UCSD-AML1 (cell line): Measurements from ENCODE around the gene TSC22D2.

Experiments
- DNase-seq: peaks from one replicate; lab custom pipeline; 2025; ENCODE audit not compliant: unreplicated experiment; lab: John Stamatoyannopoulos, UW

The TSC22D2 gene

DNA sequence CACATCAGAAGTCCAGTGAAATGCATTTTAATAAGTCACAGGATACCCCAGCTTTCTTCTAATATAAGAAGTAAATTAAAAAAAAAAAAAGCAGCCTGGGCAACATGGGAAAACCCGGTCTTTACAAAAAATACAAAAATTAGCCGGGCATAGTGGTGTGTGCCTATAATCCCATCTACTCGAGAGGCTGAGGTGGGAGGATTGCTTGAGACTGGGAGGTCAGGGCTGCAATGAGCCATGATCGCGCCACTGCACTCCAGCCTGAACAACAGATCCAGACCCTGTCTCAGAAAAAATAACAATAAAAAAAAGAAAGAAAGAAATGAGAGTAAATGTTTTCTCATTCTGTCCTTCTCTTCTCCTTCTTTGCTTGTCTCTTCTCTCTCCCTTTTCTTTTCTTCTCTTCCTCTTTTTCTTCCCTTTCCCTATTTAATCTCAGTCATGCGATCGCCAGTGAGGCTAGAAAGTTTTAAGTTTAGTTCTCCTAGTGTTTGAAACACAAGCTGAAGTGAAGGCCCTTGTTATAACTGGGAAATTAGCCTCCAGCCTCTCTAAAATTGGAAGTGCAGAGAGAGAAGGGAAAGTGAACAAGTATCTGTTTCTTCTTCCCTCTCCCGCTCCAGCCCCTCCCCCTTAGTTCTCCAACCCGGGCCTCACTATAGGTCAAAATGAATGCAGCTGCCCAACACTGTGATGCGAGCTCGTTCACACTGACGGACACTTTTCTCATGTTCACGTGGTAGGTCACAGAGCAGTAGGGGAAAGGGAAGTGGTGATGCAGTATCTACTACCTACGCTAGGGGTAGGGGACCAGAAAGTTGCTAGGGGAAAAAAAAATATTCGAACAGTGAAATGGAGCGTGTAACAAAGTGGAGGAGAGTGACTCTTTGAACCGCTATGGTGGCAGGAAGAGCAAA, 23.5 kb upstream of the TSC22D2 start:
- DNase-seq: peak; percentile 43

DNA sequence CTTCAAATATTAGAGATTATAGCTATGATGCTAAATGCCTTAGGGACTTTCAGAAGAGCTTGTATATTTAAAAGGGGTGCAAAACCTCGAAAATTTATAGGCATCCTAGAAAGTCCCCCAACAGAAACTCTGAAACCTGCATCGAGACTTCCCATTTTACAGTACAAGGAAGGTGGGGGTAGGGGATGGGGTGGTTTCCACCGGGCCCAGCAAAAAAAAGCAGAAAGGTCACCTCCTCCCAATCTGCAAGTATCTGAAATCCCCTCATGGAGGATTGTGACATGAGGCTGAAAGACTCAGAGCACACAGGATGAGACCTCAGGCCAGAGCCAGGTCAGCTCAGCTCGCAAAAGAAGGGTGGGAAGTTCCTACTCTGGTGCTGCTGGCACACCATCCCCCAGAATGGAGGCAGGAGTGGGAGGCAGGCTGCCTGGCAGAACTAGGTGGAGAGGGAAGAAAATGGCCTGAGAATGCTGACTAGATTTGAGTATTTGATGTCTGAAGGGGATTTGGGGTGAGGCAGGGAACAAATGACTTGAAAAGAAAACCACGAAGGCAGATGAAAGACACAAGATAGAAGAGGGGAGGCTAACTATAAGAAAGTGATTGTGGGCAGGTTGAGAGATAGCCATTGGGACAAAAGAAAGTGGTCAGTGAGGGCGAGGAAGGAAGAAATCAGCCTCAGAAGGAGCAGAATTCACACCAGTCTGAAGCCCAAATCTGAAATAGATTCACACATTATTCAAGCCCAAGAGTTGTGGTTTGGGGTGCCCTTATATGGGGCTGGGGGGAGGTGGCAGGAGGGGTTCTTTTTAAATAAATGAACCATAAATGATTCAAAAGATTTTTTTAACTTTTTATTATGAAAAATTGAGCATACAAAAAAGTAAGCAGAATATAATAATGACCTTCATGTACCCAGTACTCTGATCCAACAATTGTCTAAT, 22.5 kb upstream of the TSC22D2 start:
- no peak for DNase-seq

DNA sequence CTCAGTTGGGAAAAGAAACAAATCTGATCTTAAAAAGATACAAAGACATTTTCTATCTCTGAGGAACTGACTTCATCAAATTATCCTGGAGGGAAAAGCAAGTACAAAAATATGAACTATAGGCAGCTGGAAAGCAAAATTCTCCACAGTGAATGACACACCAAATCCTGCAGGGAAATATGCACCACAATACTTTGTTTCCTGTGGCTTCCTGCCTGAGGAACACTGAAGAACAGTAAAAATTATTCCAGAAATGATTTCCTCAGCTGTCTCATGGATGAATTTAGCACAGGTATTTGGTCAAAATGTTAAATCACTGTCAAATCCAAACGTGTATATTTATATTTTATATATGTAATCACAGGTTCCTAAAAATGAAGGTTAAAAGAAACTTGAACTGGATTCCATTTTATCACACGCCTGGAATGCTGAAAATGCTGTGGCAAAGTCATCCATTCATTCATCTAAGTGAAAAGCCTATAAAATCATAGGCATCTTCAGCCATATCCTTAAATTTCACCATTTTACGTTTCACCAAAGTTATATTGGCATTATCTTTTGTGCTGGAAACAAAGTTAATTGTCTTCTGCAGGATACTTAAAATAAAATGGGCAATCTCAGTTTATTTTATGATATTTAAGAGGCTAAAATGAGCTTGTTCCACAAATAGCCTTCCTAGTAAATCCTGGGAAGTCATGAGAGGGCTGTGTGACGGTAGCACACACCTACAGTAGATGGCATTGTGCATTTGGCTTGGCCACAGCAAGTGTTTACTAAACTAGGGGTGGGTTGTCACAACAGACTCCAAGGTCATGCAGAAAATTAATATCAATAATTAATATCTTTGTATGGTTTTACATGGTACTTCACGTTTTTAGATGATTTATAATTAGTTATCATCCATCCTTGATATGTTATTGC, 19.3 kb upstream of the TSC22D2 start:
- DNase-seq: no peak

DNA sequence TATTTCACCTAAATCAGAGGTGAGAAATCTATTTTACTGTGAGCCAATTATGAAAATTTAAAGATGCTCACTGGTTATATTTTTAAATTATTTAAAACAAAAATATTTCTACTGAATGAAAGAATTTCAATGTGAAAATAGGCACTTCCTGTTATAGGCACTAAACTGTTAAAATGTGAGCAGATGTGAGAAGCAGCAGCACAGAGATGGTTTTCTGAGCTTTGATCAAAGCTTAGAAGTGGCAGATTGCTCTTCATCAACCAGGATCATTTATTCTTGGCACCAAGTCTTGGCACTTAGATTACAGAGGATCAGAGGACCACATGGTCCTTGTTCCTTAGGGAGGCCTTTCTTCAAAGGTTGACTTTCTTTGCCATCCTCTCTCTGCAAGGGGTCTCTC, 18.0 kb upstream of the TSC22D2 start:
- DNase-seq: no peak

DNA sequence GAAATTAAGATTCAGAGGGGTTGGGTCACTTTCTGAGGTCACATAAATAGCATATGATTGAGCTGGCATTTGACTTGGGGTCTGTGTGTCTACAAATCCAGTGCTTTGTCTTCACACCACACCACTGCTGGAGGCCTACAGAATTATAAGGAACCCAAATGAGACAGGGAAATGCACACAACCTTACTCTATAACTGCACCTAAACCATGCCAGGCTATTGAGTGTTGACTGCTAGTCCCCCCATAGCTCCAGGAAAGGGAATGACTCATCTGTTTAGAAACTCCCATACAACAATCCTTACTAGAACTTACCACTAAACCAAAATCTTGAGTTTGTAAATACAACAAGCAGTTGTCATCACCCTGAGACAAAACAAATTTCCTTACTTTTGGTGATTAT, 16.9 kb upstream of the TSC22D2 start:
- no peak for DNase-seq

DNA sequence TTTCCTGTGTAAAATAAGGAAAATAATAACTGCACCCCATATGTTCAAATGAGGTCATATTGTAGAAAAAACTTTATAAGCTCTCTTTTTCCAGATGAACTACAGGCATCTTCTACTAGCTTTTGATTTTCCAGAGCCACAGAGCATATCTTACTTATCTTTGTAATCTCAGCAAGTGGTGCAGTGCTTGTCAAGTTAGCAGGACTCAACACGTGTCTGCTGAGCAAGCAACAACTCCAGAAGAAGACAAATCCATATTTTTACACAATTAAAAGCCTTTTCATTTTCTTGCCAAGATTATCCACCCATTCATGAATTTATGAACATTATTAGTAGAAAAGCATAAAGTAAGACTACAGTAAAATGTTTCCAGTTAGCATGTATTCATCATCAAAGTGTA, 14.4 kb upstream of the TSC22D2 start:
- no peak for DNase-seq

DNA sequence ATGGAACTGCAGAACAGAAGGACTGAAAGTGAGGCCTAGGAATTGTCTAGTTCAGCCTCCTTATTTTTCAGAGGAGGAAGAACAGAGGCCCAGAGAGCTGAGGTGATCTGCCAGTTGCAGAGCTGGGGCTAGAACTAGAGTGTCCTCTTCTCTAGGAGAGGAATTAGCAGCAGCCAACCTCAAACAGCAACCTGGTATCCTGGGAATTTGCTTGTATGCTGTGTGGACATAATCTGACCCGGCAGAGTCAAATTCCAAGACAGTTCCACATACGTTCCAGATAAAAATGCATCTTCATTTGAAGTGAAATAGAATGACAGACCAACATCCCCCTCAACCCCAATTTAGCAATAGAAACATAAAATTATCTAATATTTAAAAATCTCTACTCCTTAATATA, 13.5 kb upstream of the TSC22D2 start:
- DNase-seq: no peak

DNA sequence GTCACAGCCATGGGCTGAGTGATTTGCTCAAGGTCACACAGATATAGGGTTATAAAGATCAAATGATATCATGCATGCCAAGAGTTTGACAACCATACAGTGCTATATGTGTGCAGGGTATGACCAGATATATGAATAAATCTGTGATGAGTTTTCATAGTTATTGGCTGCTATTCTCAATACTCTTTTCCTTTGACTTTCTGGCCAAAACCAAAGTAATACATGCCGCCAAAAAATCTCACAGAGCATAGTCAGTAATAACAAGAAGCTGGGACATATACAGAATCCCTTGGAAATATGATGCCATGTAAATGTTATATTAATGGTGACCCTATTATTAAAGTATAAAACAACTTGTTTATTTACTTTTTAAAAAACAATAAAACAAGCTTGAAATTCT, 11.6 kb upstream of the TSC22D2 start:
- no peak for DNase-seq

DNA sequence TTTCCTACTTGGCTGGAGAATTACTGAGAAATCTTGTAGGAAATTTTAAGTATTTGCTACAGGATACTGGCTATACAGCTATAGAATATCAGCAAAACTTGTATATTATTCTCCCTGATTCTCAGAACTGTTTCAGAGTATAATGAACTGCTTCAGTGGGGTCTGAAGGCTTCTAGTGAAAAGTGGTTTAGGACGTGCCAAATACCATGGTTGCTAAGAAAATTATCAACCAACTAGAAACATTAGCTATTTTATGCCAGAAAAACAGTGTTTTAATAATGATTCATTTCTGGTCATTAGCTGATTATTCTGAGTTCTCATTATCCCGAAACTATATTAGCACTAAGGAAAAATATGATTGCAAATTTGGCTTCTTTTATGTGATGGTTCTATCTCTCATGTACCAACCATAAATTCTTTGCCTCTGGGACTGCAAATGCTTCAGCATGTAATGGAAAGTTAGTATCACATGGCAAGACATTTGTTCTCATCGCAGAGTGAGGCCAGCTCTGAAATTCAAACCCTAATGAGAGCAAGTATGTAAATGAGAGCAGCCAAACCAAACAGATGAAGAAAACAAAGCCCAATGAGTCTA, 11.0 kb upstream of the TSC22D2 start:
- no peak for DNase-seq

DNA sequence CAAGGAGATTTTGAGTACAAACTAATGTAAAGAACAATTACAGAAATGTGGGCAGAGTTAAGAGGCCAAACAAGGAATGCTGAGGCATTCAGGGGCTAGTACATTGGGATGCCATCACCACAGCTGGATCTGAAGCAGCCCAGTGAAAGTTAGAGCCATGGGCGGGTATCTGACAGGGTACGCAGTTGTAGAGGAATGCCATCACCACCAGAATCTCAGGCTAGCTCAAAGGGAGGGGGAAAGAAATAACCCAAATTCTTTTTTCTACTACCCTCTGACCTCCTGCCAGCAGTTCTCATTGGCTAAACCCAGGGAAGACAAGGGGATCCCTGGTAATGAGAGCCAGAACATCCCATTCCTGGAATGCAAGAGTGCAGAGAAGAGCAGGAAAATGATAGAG, 9.0 kb upstream of the TSC22D2 start:
- DNase-seq: no peak

DNA sequence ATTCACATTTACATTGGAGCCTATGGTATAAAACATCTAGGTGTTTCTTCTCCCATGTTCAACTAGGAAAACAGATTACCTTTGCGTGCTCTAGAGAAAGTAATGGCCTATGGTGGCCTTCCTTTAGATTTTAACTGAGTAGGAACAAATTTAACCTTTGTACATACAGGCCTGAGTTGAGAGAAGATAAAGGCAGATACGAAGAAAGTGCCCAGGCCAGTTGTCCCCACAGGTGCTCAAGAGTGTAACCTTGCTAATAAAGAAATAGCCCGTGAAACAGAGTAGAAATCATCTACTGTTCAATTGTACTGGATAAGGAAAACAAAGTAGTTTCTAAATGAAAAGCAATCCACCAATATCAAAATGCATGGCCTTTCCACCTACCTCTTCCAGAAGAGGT, 6.8 kb upstream of the TSC22D2 start:
- DNase-seq: no peak

DNA sequence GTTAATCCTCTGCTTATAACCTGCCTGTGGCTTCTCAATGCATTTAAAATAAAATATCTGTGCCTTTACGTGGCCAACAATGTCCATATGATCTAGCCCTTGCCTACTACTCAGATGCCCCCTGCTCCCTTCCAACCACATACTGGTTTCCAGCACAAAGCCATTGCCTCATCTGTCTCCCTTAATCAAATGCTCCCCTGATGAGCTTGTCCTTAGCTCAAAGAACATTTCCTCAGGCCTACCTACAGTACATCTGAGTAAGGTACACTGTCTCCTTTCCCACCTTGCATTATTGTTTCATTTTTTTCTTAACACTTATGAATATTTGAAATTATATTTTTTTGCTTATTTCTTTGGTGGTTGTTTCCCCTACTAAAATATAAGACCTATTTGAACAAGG, 5.9 kb upstream of the TSC22D2 start:
- no peak for DNase-seq

DNA sequence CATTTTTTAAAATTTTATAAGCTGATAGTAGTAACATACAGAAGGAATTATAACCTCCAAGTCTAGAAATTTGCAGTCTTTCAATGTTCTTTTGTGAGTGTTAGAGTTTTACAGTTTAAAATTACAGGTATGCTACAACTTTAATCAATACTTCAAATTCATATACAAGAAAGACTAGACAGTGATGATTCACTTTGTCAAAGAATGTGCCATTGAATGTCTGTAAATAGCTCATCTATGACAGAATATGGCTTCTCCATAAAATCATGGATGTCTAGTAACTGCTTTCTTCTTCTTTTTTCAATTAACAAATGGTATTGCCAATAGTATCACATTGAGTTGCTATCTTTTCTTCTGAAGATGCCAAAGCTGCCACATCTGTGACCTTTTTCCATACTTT, 4.1 kb upstream of the TSC22D2 start:
- DNase-seq: no peak

DNA sequence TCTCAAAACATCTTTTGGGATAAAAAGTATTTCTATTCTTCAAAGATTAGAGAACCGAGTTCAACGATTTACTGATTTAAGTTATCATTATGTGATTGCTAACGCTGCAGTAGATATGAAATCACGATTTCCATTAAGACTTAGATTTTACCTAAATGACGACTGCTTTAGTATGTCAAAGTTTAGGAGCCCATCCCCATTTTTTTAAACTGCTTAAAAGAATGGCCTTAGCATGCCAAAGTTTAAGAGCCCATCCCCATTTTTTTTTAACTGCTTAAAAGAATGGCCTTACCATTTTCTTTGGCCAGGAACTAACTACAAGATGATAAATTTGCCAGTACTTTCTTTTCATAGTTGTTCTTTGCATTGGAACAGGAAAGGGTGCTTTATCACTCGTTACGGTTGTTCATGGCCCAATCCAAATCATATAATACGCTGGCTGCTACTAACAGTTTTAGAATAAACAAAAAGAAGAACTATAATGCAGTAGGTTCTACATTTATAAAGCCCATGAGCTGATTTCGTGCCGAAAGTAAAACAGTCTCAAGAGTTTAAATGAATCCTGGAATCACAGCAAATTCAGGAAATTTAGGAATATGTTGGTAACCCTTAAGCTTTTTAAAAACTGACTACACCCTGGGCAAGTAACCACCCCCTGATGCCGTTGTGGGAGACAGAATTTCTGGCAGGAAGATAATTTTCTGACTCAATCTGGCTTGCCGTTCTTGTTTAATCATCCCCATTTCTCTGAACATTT, 869 bp upstream of the TSC22D2 start:
- no peak for DNase-seq

DNA sequence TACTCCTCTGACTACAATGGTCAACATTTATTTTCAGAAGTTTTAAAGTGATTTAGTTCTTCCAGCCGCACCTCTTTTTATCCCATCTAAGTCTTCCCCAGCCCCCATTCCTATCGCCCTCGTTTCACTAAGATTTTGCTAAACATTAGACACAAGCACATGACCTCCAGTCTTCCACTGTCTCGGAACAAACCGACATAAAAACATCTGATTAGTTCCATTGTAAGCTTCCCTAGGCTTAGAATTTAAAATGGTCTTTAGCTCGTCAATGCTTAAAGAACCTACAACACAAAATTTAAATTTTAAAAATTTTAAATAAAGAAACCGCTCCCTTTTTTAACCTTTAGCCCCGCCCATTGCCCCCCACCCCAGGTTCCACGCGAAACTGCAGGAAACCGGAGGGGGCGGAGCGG, 284 bp upstream of the TSC22D2 start:
- no peak for DNase-seq

DNA sequence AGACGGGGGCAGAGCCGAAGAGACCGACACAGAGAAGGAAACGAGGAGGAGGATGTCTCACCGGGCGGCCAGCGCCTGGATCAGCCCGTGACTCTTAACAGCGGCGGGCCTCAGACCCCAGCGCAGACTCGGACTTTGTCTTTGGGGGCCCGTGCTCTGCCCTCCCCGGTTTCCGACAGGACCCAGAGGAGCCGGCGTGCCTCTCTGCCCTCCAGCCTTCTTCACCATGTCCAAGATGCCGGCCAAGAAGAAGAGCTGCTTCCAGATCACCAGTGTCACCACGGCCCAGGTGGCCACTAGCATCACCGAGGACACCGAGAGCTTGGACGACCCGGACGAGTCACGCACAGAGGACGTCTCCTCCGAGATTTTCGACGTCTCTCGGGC, 1.0 kb downstream of the TSC22D2 start:
- no peak for DNase-seq

DNA sequence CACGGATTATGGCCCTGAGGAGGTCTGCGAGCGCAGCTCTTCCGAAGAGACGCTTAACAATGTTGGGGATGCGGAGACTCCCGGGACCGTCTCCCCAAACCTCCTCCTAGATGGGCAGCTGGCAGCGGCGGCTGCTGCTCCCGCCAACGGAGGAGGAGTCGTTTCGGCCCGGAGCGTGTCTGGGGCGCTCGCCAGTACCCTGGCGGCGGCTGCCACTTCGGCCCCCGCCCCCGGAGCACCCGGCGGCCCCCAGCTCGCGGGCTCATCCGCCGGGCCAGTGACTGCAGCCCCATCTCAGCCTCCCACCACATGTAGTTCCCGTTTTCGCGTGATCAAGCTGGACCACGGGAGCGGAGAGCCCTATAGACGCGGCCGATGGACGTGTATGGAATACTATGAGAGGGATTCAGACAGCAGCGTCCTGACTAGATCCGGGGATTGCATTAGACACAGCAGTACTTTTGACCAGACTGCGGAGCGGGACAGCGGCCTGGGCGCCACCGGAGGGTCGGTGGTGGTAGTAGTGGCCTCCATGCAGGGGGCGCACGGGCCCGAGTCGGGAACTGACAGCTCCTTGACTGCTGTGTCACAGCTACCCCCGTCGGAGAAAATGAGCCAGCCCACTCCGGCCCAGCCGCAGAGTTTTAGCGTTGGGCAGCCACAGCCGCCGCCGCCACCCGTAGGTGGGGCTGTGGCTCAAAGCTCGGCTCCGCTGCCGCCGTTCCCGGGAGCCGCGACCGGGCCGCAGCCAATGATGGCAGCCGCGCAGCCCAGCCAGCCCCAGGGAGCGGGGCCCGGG, 1.6 kb downstream of the TSC22D2 start:
- DNase-seq: peak; percentile 86

DNA sequence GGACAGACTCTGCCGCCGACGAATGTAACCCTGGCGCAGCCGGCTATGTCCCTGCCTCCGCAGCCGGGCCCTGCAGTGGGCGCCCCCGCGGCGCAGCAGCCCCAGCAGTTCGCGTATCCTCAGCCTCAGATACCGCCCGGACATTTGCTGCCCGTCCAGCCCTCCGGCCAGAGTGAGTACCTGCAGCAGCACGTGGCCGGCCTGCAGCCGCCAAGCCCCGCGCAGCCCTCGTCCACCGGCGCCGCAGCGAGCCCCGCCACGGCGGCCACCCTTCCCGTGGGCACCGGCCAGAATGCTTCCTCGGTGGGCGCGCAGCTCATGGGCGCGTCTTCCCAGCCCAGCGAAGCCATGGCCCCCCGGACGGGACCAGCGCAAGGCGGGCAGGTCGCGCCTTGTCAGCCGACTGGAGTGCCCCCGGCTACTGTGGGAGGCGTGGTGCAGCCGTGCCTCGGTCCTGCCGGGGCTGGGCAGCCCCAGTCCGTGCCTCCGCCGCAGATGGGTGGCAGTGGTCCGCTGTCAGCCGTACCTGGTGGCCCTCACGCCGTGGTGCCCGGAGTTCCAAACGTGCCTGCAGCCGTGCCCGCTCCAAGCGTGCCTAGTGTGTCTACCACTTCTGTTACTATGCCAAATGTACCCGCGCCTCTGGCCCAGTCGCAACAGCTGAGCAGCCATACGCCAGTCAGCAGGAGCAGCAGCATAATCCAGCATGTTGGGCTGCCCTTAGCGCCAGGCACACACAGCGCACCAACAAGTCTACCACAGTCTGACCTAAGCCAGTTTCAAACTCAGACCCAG, 2.4 kb downstream of the TSC22D2 start:
- peak; percentile 34 for DNase-seq
